Measurements from ENCODE around the gene HTR3B. TPM values are rescaled to one million over a fixed set of nuclear protein-coding genes. Genes with fewer than 3 reads are reported as not detected.

The HTR3B gene
- total RNA-seq, 1 experiment from 2014 or later, result not detected

GRCh38 chr11:113992459-113993110, 88.0 kb downstream of the HTR3B start:
- Histone ChIP-seq H4K91ac (ENCODE audit: insufficient read length, low read depth, low read length) (no peak overlapping the region), H2AFZ (ENCODE audit: low read length) (no peak overlapping the region), H4K20me1 (ENCODE audit: control insufficient read depth, insufficient read depth, insufficient read length) (no peaks in the 10 kb centered on the region), H3K27ac (ENCODE audit: insufficient read length, low read depth, low read length) (no peak overlapping the region), H4K5ac (ENCODE audit: insufficient read length, low read depth, low read length) (no peak overlapping the region), H3K79me1 (ENCODE audit: insufficient read depth, low read depth, low read length, poor library complexity, severe bottlenecking) (no peaks in the 10 kb centered on the region), H3K18ac (ENCODE audit: insufficient read length, low read depth, low read length) (no peak overlapping the region), H3K9me3 (ENCODE audit: control insufficient read depth, low read depth, low read length) (no peaks in the 10 kb centered on the region), H3K56ac (ENCODE audit: insufficient read length, low read depth, low read length) (no peak overlapping the region), H3T11ph (ENCODE audit: low read length) (no peak overlapping the region), H3K27me3 (ENCODE audit: insufficient read depth, low read length) (no peaks in the 10 kb centered on the region), H3K4me1 (ENCODE audit: insufficient read depth, low read length) (no peaks in the 10 kb centered on the region), H2BK20ac (ENCODE audit: low read depth, low read length, poor library complexity, severe bottlenecking) (no peak overlapping the region), H4K8ac (replicated peaks; ENCODE audit: insufficient read length, low read depth, low read length) (no peak overlapping the region), H3K9ac (ENCODE audit: extremely low read depth, insufficient read length, low read length) (no peak overlapping the region), H2BK120ac (ENCODE audit: low read depth, low read length, poor library complexity, severe bottlenecking) (no peak overlapping the region), H3K4me2 (ENCODE audit: insufficient read depth, insufficient read length, low read length) (no peak overlapping the region), H3K23ac (ENCODE audit: insufficient read length, low read depth, low read length) (no peak overlapping the region), H3K14ac (ENCODE audit: insufficient read depth, low read length) (no peak overlapping the region), H2BK12ac (ENCODE audit: insufficient read length, low read depth, low read length) (no peak overlapping the region), H2BK15ac (ENCODE audit: low read depth, low read length) (no peak overlapping the region), H3K23me2 (ENCODE audit: insufficient read length, low read depth, low read length, poor library complexity, severe bottlenecking) (no peaks in the 10 kb centered on the region), H2AK5ac (ENCODE audit: insufficient read length, low read length) (no peak overlapping the region), H2BK5ac (ENCODE audit: insufficient read length, low read length) (no peak overlapping the region), H3K4ac (ENCODE audit: low read depth, low read length) (no peak overlapping the region), H3K79me2 (ENCODE audit: insufficient read depth, low read length) (no peaks in the 10 kb centered on the region)
- Mint-ChIP-seq H3K36me3 (ENCODE audit: insufficient read depth in 1 of 3, low read depth in 3 of 3) (no peaks in the 10 kb centered on the region), H3K4me1 (peaks cover 25 to 37% of the 10 kb centered on the region in 2 experiments), H3K4me3 (no peak overlapping the region), H3K27ac (no peak overlapping the region), H3K27me3 (ENCODE audit: low read depth) (peaks cover 12% of the 10 kb centered on the region), H3K9me3 (no peaks in the 10 kb centered on the region; a peak in 1 of 5 replicates)
- DNase-seq, result no peak
- no CpG with 5 or more reads among the region's 7 CpGs for WGBS (ENCODE audit: extremely low coverage, insufficient read length, low lambda C conversion rate)
- no peak for TF ChIP-seq CTCF (conservative IDR thresholded peaks at IDR 0.05)
